Measurements from ENCODE around the gene TMEM72. TPM values are rescaled to one million over a fixed set of nuclear protein-coding genes. Genes with fewer than 3 reads are reported as not detected.

TMEM72 gene
- total and polyA plus RNA-seq, 2 of the 13 experiments (the other 11 are each of a cell fraction or from before 2014, with no cell fraction given) = 0.04 TPM; not detected in 1

DNA sequence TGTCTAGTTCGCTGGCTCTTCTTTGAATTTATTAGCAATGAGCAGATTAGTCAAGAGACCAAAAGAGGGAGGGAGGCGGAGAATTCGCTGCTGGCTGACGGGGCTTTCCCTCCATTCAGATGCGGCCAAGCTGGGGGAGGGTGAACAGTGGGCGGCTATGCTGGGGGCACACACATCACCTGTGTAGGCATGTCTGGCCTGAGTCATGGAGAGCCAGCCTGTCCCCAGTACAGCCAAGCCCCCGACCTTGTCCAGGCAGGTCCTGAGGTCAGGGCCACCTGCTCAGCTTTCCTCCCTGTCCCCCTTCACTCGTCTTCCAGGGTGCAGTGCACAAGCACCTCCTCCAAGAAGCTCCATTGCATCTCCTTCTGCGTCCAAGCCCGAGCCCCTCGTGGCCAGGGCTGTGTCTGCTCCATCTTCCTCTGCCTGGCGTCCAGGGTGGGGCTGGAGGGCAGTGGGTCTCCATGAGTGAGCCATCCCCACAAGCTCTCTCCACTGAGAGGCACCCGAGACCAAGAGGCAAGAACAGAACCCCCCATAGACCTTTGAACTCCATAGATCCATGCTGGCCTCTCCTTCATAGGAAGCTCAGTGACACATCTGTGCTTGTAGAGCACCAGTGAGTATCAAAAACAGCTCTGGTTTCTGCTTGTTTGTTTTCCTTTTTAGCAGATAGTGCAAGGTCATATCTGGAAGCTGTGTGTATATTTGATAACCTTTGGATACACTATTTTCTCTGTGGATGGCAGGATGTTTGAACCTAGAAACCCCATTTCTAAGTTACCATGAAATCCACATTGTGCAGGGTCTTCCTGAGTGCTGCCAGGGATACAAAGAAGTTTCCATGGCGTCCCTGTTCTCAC, 69.4 kb downstream of the TMEM72 start (continued):
- TF ChIP-seq ZNF605 (CRISPR knock-in tag; IDR thresholded peaks at IDR 0.05) (peak; percentile 65), ZNF331 (CRISPR knock-in tag; IDR thresholded peaks at IDR 0.05) (peak; percentile 46; the same call in 1 of the 2 replicates), PLRG1 (conservative IDR thresholded peaks at IDR 0.05) (no peak), CBX2 (IDR thresholded peaks at IDR 0.05; ENCODE audit: low read depth, low read length) (no peak), CBX2 (CRISPR knock-in tag; IDR thresholded peaks at IDR 0.05; ENCODE audit: low read depth) (no peak), HNRNPL (IDR thresholded peaks at IDR 0.05; ENCODE audit: low read depth, low read length) (peak; percentile 75), ZKSCAN8 (CRISPR knock-in tag; IDR thresholded peaks at IDR 0.05; ENCODE audit: borderline replicate concordance) (peak; percentile 34; the same call in 1 of the 2 replicates), AGO2 (optimal IDR thresholded peaks at IDR 0.05; ENCODE audit: low read depth, low read length) (no peak), ZNF619 (CRISPR knock-in tag; IDR thresholded peaks at IDR 0.05) (no peak), XBP1 (CRISPR knock-in tag; IDR thresholded peaks at IDR 0.05) (peak; percentile 64; the same call in 1 of the 2 replicates), ZNF350 (CRISPR knock-in tag; IDR thresholded peaks at IDR 0.05; ENCODE audit: borderline replicate concordance, low read depth) (peak; percentile 87), NONO (IDR thresholded peaks at IDR 0.05) (no peak), NONO (CRISPR knock-in tag; conservative IDR thresholded peaks at IDR 0.05) (peak; percentile 38), ZNF225 (CRISPR knock-in tag; IDR thresholded peaks at IDR 0.05) (no peak), FOXJ3 (CRISPR knock-in tag; IDR thresholded peaks at IDR 0.05; ENCODE audit: borderline replicate concordance) (peak; percentile 87), ZNF530 (CRISPR knock-in tag; IDR thresholded peaks at IDR 0.05; ENCODE audit: low read depth) (no peak), SRY (CRISPR knock-in tag; IDR thresholded peaks at IDR 0.05) (no peak), JARID2 (CRISPR knock-in tag; IDR thresholded peaks at IDR 0.05; ENCODE audit: insufficient replicate concordance) (peak; percentile 25), ARNTL (CRISPR knock-in tag; IDR thresholded peaks at IDR 0.05) (peak; percentile 63), ZNF501 (CRISPR knock-in tag; IDR thresholded peaks at IDR 0.05) (0 out of 2 replicates have a peak, but pooled peaks have one; percentile 6)
- TF ChIP-seq, protein P1, sequence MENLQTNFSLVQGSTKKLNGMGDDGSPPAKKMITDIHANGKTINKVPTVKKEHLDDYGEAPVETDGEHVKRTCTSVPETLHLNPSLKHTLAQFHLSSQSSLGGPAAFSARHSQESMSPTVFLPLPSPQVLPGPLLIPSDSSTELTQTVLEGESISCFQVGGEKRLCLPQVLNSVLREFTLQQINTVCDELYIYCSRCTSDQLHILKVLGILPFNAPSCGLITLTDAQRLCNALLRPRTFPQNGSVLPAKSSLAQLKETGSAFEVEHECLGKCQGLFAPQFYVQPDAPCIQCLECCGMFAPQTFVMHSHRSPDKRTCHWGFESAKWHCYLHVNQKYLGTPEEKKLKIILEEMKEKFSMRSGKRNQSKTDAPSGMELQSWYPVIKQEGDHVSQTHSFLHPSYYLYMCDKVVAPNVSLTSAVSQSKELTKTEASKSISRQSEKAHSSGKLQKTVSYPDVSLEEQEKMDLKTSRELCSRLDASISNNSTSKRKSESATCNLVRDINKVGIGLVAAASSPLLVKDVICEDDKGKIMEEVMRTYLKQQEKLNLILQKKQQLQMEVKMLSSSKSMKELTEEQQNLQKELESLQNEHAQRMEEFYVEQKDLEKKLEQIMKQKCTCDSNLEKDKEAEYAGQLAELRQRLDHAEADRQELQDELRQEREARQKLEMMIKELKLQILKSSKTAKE (CRISPR knock-in tag; IDR thresholded peaks at IDR 0.05; ENCODE audit: borderline replicate concordance) = peak; percentile 61; the same call in 1 of the 2 replicates
- TF ChIP-seq, protein P2, sequence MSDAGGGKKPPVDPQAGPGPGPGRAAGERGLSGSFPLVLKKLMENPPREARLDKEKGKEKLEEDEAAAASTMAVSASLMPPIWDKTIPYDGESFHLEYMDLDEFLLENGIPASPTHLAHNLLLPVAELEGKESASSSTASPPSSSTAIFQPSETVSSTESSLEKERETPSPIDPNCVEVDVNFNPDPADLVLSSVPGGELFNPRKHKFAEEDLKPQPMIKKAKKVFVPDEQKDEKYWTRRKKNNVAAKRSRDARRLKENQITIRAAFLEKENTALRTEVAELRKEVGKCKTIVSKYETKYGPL (CRISPR knock-in tag; IDR thresholded peaks at IDR 0.05) = no peak
- TF ChIP-seq, protein P3, sequence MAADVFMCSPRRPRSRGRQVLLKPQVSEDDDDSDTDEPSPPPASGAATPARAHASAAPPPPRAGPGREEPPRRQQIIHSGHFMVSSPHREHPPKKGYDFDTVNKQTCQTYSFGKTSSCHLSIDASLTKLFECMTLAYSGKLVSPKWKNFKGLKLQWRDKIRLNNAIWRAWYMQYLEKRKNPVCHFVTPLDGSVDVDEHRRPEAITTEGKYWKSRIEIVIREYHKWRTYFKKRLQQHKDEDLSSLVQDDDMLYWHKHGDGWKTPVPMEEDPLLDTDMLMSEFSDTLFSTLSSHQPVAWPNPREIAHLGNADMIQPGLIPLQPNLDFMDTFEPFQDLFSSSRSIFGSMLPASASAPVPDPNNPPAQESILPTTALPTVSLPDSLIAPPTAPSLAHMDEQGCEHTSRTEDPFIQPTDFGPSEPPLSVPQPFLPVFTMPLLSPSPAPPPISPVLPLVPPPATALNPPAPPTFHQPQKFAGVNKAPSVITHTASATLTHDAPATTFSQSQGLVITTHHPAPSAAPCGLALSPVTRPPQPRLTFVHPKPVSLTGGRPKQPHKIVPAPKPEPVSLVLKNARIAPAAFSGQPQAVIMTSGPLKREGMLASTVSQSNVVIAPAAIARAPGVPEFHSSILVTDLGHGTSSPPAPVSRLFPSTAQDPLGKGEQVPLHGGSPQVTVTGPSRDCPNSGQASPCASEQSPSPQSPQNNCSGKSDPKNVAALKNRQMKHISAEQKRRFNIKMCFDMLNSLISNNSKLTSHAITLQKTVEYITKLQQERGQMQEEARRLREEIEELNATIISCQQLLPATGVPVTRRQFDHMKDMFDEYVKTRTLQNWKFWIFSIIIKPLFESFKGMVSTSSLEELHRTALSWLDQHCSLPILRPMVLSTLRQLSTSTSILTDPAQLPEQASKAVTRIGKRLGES (CRISPR knock-in tag; IDR thresholded peaks at IDR 0.05; ENCODE audit: borderline replicate concordance) = no peak
- TF ChIP-seq, protein P4, sequence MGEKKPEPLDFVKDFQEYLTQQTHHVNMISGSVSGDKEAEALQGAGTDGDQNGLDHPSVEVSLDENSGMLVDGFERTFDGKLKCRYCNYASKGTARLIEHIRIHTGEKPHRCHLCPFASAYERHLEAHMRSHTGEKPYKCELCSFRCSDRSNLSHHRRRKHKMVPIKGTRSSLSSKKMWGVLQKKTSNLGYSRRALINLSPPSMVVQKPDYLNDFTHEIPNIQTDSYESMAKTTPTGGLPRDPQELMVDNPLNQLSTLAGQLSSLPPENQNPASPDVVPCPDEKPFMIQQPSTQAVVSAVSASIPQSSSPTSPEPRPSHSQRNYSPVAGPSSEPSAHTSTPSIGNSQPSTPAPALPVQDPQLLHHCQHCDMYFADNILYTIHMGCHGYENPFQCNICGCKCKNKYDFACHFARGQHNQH (CRISPR knock-in tag; IDR thresholded peaks at IDR 0.05) = peak; percentile 79; the same call in 1 of the 2 replicates
